Calu3 (cell line): ENCODE measurements around the gene CAPZA1. TPM values are rescaled to one million over a fixed set of nuclear protein-coding genes. Genes with fewer than 3 reads are reported as not detected.

Source experiments
- BruUV-seq: library from RNA; stranded (reverse); fragments of 400-500 nt; replicated peaks from 2 replicates; lab custom pipeline; 2021; lab: Mats Ljungman, UMichigan
- CTCF ChIA-PET: fragments of 300-600 bp; sonication (Branson Sonifier 250); formaldehyde crosslinking; loops from one replicate; lab custom pipeline; 2022; ENCODE audit warnings: antibody characterized with exemption; lab: Charles Lee
- DNase-seq: peaks from one replicate; pipeline ENCODE4 v3.0.0; 2022
- H3K27ac Mint-ChIP-seq: one replicate; pipeline ENCODE4 v1.8.0; 2022; ENCODE audit warnings: mixed read lengths; ENCODE audit not compliant: unreplicated experiment
- H3K27me3 Mint-ChIP-seq: one replicate; pipeline ENCODE4 v1.8.0; 2022; ENCODE audit warnings: mixed read lengths; ENCODE audit not compliant: unreplicated experiment
- H3K36me3 Mint-ChIP-seq: one replicate; pipeline ENCODE4 v1.8.0; 2022; ENCODE audit warnings: mild to moderate bottlenecking, moderate library complexity, mixed read lengths; ENCODE audit not compliant: insufficient read depth, unreplicated experiment
- H3K4me1 Mint-ChIP-seq: one replicate; pipeline ENCODE4 v1.8.0; 2022; ENCODE audit warnings: mild to moderate bottlenecking, low read depth, mixed read lengths; ENCODE audit not compliant: unreplicated experiment
- H3K4me3 Mint-ChIP-seq: one replicate; pipeline ENCODE4 v1.8.0; 2022; ENCODE audit warnings: mild to moderate bottlenecking, low read depth, moderate library complexity, mixed read lengths; ENCODE audit not compliant: unreplicated experiment
- H3K9me3 Mint-ChIP-seq: one replicate; pipeline ENCODE4 v1.8.0; 2022; ENCODE audit warnings: low read depth, mixed read lengths; ENCODE audit not compliant: unreplicated experiment
- intact Hi-C: fragments of 100-400 bp; cut with micrococcal nuclease; formaldehyde crosslinking; loops from one replicate; pipeline ENCODE4 v1.10.0; 2022; ENCODE audit not compliant: unreplicated experiment
- total RNA-seq: library from RNA; stranded (reverse); gene quantifications from 2 replicates; pipeline ENCODE4 v1.2.3, GENCODE V29; 2022
- TF ChIP-seq, protein P1 (sequence below): fragments of 200-600 bp; IDR thresholded peaks from one replicate; pipeline ENCODE4 v1.8.0; 2022; ENCODE audit warnings: antibody characterized with exemption; ENCODE audit not compliant: unreplicated experiment

Gene CAPZA1
- total RNA-seq, 1 experiment from 2014 or later: 103 TPM

- no peak overlapping the region for H3K27ac Mint-ChIP-seq
These were observed 91.0 kb downstream of the CAPZA1 start for GRCh38 chr1:112710586-112710985.

DNA sequence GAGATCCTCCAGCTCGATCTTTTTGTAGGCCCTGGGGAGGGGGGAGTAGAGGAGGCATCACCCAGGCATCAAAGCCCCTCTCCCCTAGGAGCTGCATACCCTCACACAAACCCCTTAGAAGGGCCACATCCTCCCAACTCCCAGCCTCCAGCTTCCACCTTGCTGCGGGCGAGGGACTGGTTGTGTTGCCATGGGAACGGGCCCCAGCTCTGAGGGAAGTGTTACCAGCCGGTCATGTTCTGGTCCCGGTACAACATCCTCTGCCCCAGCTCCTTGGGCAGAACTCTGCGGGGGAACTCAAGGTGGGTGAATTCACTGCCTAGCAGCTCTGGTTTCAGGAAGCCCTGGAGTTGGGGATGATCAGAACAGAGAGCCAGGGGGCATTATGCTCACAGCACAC is 91.4 kb downstream of the CAPZA1 start:
- TF ChIP-seq, protein P1, sequence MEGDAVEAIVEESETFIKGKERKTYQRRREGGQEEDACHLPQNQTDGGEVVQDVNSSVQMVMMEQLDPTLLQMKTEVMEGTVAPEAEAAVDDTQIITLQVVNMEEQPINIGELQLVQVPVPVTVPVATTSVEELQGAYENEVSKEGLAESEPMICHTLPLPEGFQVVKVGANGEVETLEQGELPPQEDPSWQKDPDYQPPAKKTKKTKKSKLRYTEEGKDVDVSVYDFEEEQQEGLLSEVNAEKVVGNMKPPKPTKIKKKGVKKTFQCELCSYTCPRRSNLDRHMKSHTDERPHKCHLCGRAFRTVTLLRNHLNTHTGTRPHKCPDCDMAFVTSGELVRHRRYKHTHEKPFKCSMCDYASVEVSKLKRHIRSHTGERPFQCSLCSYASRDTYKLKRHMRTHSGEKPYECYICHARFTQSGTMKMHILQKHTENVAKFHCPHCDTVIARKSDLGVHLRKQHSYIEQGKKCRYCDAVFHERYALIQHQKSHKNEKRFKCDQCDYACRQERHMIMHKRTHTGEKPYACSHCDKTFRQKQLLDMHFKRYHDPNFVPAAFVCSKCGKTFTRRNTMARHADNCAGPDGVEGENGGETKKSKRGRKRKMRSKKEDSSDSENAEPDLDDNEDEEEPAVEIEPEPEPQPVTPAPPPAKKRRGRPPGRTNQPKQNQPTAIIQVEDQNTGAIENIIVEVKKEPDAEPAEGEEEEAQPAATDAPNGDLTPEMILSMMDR: no peak
- H3K9me3 Mint-ChIP-seq: no peaks in the 10 kb centered on the region
- intact Hi-C loops: no loop called here
- no peaks in the 10 kb centered on the region for H3K27me3 Mint-ChIP-seq
- H3K4me3 Mint-ChIP-seq: no peak overlapping the region
- H3K27ac Mint-ChIP-seq: no peak overlapping the region
- CTCF ChIA-PET: no interaction called here
- peaks cover 19% of the 10 kb centered on the region for H3K4me1 Mint-ChIP-seq
- peaks cover 38% of the 10 kb centered on the region for H3K36me3 Mint-ChIP-seq
- BruUV-seq: no TSS peak
- no peak for DNase-seq

More at GRCh38 chr1:112710586-112710985, 91.0 kb downstream of the CAPZA1 start:
- intact Hi-C loops: no loop called here
- no peak overlapping the region for H3K4me3 Mint-ChIP-seq
- TF ChIP-seq, protein P1: no peak
- BruUV-seq: no TSS peak
- H3K27me3 Mint-ChIP-seq: no peaks in the 10 kb centered on the region
- CTCF ChIA-PET: no interaction called here
- no peak for DNase-seq
- no peaks in the 10 kb centered on the region for H3K9me3 Mint-ChIP-seq
- peaks cover 39% of the 10 kb centered on the region for H3K36me3 Mint-ChIP-seq
- peaks cover 20% of the 10 kb centered on the region for H3K4me1 Mint-ChIP-seq

DNA sequence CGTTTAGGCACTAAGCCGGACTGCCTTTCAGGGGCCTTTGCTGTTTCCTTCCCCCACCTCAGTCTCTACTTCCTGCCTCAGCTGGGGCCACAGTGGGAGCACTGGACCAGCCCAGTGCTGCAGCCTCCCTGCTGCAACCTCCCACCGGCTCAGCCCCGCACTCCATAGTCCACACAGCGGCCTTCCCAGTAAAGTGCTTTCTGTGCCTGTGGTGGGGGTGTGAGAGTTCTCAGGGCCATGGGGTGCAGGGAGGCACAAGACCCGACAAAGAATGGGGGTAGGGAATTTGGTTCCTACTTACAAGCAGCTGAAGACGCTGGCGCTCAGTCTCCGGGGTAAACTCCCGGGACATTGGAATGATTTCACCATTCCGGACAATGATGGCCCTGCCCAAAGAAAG is 92.0 kb downstream of the CAPZA1 start:
- DNase-seq: no peak
- CTCF ChIA-PET: no interaction called here
- no peak overlapping the region for H3K27ac Mint-ChIP-seq
- no peak overlapping the region for H3K4me3 Mint-ChIP-seq
- H3K27me3 Mint-ChIP-seq: no peaks in the 10 kb centered on the region
- H3K4me1 Mint-ChIP-seq: peaks cover 19% of the 10 kb centered on the region
- intact Hi-C loops: no loop called here
- BruUV-seq: no TSS peak
- H3K36me3 Mint-ChIP-seq: peaks cover 32% of the 10 kb centered on the region
- TF ChIP-seq, protein P1: no peak
- H3K9me3 Mint-ChIP-seq: no peaks in the 10 kb centered on the region

DNA sequence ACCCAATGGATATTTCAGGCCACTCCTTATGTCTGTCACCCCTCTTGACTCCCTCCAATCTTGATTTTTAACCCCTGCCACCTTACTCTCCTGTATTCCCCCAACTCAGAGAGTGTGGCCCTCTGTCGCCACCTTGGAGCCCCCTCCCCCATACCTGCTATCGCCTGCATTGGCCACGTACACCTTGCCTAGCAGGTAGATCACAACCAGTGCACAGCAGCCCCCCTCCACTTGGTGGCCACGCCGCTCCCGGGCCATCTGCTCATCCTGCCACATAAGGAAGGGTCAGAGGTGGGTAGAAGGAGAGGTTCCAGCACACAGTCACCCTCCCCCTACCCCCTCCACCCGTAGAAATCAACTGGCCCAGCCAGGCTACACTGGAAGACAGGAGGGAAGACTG is 92.6 kb downstream of the CAPZA1 start:
- no peak for DNase-seq
- peaks cover 19% of the 10 kb centered on the region for H3K4me1 Mint-ChIP-seq
- TF ChIP-seq, protein P1: no peak
- intact Hi-C loops: no loop called here
- no TSS peak for BruUV-seq
- H3K36me3 Mint-ChIP-seq: peaks cover 27% of the 10 kb centered on the region
- H3K4me3 Mint-ChIP-seq: no peak overlapping the region
- no peaks in the 10 kb centered on the region for H3K9me3 Mint-ChIP-seq
- CTCF ChIA-PET: no interaction called here
- H3K27me3 Mint-ChIP-seq: no peaks in the 10 kb centered on the region
- H3K27ac Mint-ChIP-seq: no peak overlapping the region
